Measurements from ENCODE around the gene AVPR1B. TPM values are rescaled to one million over a fixed set of nuclear protein-coding genes. Genes with fewer than 3 reads are reported as not detected.

The AVPR1B gene
- total RNA-seq, 1 experiment from 2014 or later: 0.22 TPM

- H3K9me3 ChIP-seq (ENCODE audit: low read length): no peaks in the 10 kb centered on the region
- intact Hi-C loops (cut with micrococcal nuclease): no loop called here
- ChIA-PET POLR2A (ENCODE audit: unreplicated experiment) (no interaction called here), CTCF (no interaction called here)
- no peak overlapping the region for H2AFZ ChIP-seq (ENCODE audit: low read length)
- H3K4me1 ChIP-seq (ENCODE audit: insufficient read depth, low read length): no peaks in the 10 kb centered on the region
- BruUV-seq (replicated peaks): no TSS peak
- H3K36me3 ChIP-seq (ENCODE audit: low read depth, low read length): no peaks in the 10 kb centered on the region
- H3K27ac ChIP-seq (ENCODE audit: low read length): no peak overlapping the region
- peaks cover 78% of the 10 kb centered on the region for H3K27me3 ChIP-seq (ENCODE audit: low read length)
- ATAC-seq (no peak), DNase-seq (no peak)
- no peak overlapping the region for H3K4me3 ChIP-seq (ENCODE audit: low read length)
- no peak overlapping the region for H3K9ac ChIP-seq (ENCODE audit: low read length)
- H3K79me2 ChIP-seq (ENCODE audit: low read length): no peaks in the 10 kb centered on the region
- H3K4me2 ChIP-seq (ENCODE audit: low read length): no peak overlapping the region
- no peaks in the 10 kb centered on the region for H3F3A ChIP-seq (ENCODE audit: low read length, unreplicated experiment)
- H4K20me1 ChIP-seq (ENCODE audit: low read length): no peaks in the 10 kb centered on the region
- H3K9me2 ChIP-seq (replicated peaks; ENCODE audit: low read length): no peaks in the 10 kb centered on the region
- TF ChIP-seq CTCF (conservative IDR thresholded peaks at IDR 0.05; ENCODE audit: low read depth, low read length) (no peak), EZH2 (IDR thresholded peaks at IDR 0.05; ENCODE audit: low read length, unreplicated experiment) (no peak), EZH2phosphoT487 (IDR thresholded peaks at IDR 0.05; ENCODE audit: borderline replicate concordance, low read length) (no peak)
Measured at GRCh38 chr1:206087091-206087490, 30.1 kb downstream of the AVPR1B start.

DNA sequence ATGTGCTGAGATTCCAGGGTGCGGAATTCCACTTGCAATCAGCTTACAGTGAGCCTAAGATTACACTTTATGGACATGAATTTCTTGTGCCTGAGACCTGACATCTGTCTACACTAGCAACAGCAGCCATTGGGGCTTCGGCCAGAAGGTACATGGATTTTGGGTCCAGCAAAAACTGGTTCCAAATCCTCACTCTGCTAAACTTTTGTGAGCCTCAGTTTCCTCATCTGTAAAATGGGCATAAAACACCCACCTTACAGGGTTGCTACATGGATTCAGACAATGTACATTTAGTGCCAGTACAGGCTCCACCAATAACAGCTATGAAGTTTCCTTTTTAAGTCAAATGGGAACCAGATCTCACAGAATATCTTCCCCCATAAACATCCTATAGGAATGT is 33.4 kb downstream of the AVPR1B start:
- no peak overlapping the region for H2AFZ ChIP-seq (ENCODE audit: low read length)
- no peaks in the 10 kb centered on the region for H3K4me1 ChIP-seq (ENCODE audit: insufficient read depth, low read length)
- H3F3A ChIP-seq (ENCODE audit: low read length, unreplicated experiment): no peaks in the 10 kb centered on the region
- BruUV-seq (replicated peaks): no TSS peak
- no peak overlapping the region for H3K27ac ChIP-seq (ENCODE audit: low read length)
- DNase-seq (no peak), ATAC-seq (no peak)
- no peaks in the 10 kb centered on the region for H3K36me3 ChIP-seq (ENCODE audit: low read depth, low read length)
- no peaks in the 10 kb centered on the region for H4K20me1 ChIP-seq (ENCODE audit: low read length)
- H3K4me2 ChIP-seq (ENCODE audit: low read length): no peak overlapping the region
- H3K27me3 ChIP-seq (ENCODE audit: low read length): peaks cover 90% of the 10 kb centered on the region
- no peak overlapping the region for H3K9ac ChIP-seq (ENCODE audit: low read length)
- H3K9me2 ChIP-seq (replicated peaks; ENCODE audit: low read length): no peaks in the 10 kb centered on the region
- CTCF ChIA-PET: no interaction called here
- no peak overlapping the region for H3K4me3 ChIP-seq (ENCODE audit: low read length)
- intact Hi-C loops (cut with micrococcal nuclease): no loop called here
- POLR2A ChIA-PET (ENCODE audit: unreplicated experiment): no interaction called here
- H3K79me2 ChIP-seq (ENCODE audit: low read length): no peaks in the 10 kb centered on the region
- TF ChIP-seq EZH2 (IDR thresholded peaks at IDR 0.05; ENCODE audit: low read length, unreplicated experiment) (no peak), EZH2phosphoT487 (IDR thresholded peaks at IDR 0.05; ENCODE audit: borderline replicate concordance, low read length) (no peak), CTCF (conservative IDR thresholded peaks at IDR 0.05; ENCODE audit: low read depth, low read length) (no peak)
- no peaks in the 10 kb centered on the region for H3K9me3 ChIP-seq (ENCODE audit: low read length)

DNA sequence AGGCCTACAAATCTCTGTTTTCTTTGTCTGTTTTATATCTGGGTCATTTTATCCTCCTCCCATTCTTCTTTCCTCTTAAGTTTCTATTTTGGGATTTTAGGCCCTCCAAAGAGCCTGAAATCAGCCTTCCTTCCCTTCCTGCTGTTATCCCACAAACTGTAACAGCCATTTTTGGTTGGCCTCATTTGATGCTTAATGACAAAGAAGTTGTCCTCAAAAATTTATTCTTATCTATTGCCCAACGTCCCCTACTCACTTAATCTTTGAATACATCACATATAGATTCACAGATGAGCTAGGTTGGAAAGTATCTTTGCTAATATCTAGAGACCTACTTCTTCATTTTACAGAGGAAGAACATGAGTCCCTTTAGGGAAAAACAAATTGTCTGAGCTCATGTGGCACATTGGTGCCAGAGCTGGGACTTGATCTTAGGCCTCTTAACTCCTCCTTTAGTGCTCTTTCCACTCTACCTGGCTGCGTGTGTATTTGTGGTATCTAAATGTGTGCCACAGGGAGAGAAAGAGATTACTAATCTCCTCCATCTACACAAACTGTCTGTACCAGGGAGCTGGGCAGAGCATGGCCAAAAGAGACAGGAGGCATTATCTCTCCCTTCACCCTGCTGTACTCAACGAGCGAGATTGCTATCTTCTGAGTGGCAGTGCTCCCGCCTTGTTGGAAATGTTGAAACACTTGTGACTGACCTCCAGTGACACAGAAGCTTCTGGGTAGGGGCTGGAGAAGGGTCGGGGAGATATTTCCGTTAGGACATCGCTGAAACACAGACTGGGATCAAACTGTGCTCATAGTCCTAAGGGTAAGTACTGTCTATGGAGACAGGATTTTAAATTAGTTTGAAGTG is 34.1 kb downstream of the AVPR1B start:
- POLR2A ChIA-PET (ENCODE audit: unreplicated experiment): interaction anchor here (0.6 kb wide), 1 partner anchor 92 kb away, joined by 3 read pairs; no protein-coding TSS in a partner anchor
- intact Hi-C loops (cut with micrococcal nuclease): no loop called here
- CTCF ChIA-PET: no interaction called here

More for the DNA sequence above, 34.1 kb downstream of the AVPR1B start:
- no peaks in the 10 kb centered on the region for H3F3A ChIP-seq (ENCODE audit: low read length, unreplicated experiment)
- H3K4me3 ChIP-seq (ENCODE audit: low read length): no peak overlapping the region
- no peak overlapping the region for H3K4me2 ChIP-seq (ENCODE audit: low read length)
- no TSS peak for BruUV-seq (replicated peaks)
- H3K9ac ChIP-seq (ENCODE audit: low read length): no peak overlapping the region
- no peak for DNase-seq
- TF ChIP-seq EZH2phosphoT487 (IDR thresholded peaks at IDR 0.05; ENCODE audit: borderline replicate concordance, low read length): no peak
- TF ChIP-seq EZH2 (IDR thresholded peaks at IDR 0.05; ENCODE audit: low read length, unreplicated experiment): no peak
- no peak for TF ChIP-seq CTCF (conservative IDR thresholded peaks at IDR 0.05; ENCODE audit: low read depth, low read length)
- no peak overlapping the region for H2AFZ ChIP-seq (ENCODE audit: low read length)
- no peaks in the 10 kb centered on the region for H3K4me1 ChIP-seq (ENCODE audit: insufficient read depth, low read length)
- no peaks in the 10 kb centered on the region for H3K9me2 ChIP-seq (replicated peaks; ENCODE audit: low read length)
- H3K27ac ChIP-seq (ENCODE audit: low read length): no peak overlapping the region
- no peaks in the 10 kb centered on the region for H3K79me2 ChIP-seq (ENCODE audit: low read length)
- H4K20me1 ChIP-seq (ENCODE audit: low read length): no peaks in the 10 kb centered on the region
- peaks cover 86% of the 10 kb centered on the region for H3K27me3 ChIP-seq (ENCODE audit: low read length)
- no peaks in the 10 kb centered on the region for H3K36me3 ChIP-seq (ENCODE audit: low read depth, low read length)
- no peak for ATAC-seq
- H3K9me3 ChIP-seq (ENCODE audit: low read length): no peaks in the 10 kb centered on the region

Data from PC-3 (cell line).